H1 (cell line): ENCODE measurements around the gene GTF2E1. TPM values are rescaled to one million over a fixed set of nuclear protein-coding genes. Genes with fewer than 3 reads are reported as not detected.

Source experiments
- CTCF ChIA-PET: fragments of 300-600 bp; sonication (Branson Sonifier 250); formaldehyde crosslinking; loops from one replicate; lab custom pipeline; 2021; ENCODE audit not compliant: partially characterized antibody; lab: Charles Lee
- POLR2A ChIA-PET: fragments of 300-600 bp; sonication (Branson Sonifier 250); formaldehyde crosslinking; loops from one replicate; lab custom pipeline; 2021; ENCODE audit warnings: inconsistent platforms; ENCODE audit not compliant: partially characterized antibody; lab: Charles Lee
- DNase-seq, 2 experiments: peaks; one replicate each; pipeline versions ENCODE4 v3.0.0 to v3.0.0-alpha.2; 2010 to 2022; ENCODE audit warnings: low spot score in 2 of 2, low read depth in 1 of 2, mixed read lengths in 1 of 2
- FAIRE-seq: peaks from 2 replicates; lab custom pipeline; 2011; peaks lifted over from hg19 to GRCh38; lab: Jason Lieb, UNC
- H2AFZ ChIP-seq: 2 replicates; pipeline ENCODE4 v1.8.1; 2012; ENCODE audit warnings: low read length, inconsistent platforms
- H2AK5ac ChIP-seq: 2 replicates; pipeline ENCODE4 v1.6.1; 2013; ENCODE audit warnings: low read depth, low read length
- H2BK120ac ChIP-seq: replicated peaks from 2 replicates; pipeline ENCODE3; 2013; ENCODE audit warnings: low read depth, low read length, inconsistent platforms
- H2BK12ac ChIP-seq: 2 replicates; pipeline ENCODE4 v1.6.1; 2013; ENCODE audit warnings: low read depth, low read length
- H2BK15ac ChIP-seq: 2 replicates; pipeline ENCODE4 v1.6.1; 2013; ENCODE audit warnings: low read length
- H2BK20ac ChIP-seq: 2 replicates; pipeline ENCODE4 v1.6.1; 2013; ENCODE audit warnings: low read length
- H2BK5ac ChIP-seq: 2 replicates; pipeline ENCODE4 v1.6.1; 2013; ENCODE audit warnings: low read depth, low read length
- H3K14ac ChIP-seq: 2 replicates; pipeline ENCODE4 v1.6.1; 2013; ENCODE audit warnings: inconsistent platforms; ENCODE audit not compliant: insufficient read length
- H3K18ac ChIP-seq: 2 replicates; pipeline ENCODE4 v1.6.1; 2013; ENCODE audit warnings: low read length; ENCODE audit errors: extremely low read depth
- H3K23ac ChIP-seq: 2 replicates; pipeline ENCODE4 v1.6.1; 2013; ENCODE audit warnings: inconsistent platforms; ENCODE audit not compliant: insufficient read length
- H3K23me2 ChIP-seq: 2 replicates; pipeline ENCODE4 v1.6.1; 2013; ENCODE audit warnings: low read depth, low read length
- H3K27ac ChIP-seq: 2 replicates; pipeline ENCODE4 v1.6.1; 2011; ENCODE audit warnings: low read depth, low read length, inconsistent platforms
- H3K27me3 ChIP-seq, 4 experiments: replicated peaks in 1 of 4; 1 replicate in 1 of 4; 2 replicates in 3 of 4; pipeline versions ENCODE4 v1.6.1 to v1.8.1; 2011 to 2013; ENCODE audit warnings: low read length in 3 of 4, mild to moderate bottlenecking in 3 of 4, inconsistent platforms in 2 of 4, mixed read lengths in 2 of 4, moderate library complexity in 1 of 4; ENCODE audit not compliant: control insufficient read depth in 3 of 4, insufficient read depth in 3 of 4; ENCODE audit errors: extremely low read depth in 1 of 4
- H3K36me3 ChIP-seq, 4 experiments: 2 replicates each; pipeline versions ENCODE4 v1.6.1 to v1.8.1; 2011 to 2013; ENCODE audit warnings: mild to moderate bottlenecking in 4 of 4, low read length in 3 of 4, moderate library complexity in 2 of 4, control low read depth in 1 of 4, inconsistent platforms in 1 of 4; ENCODE audit not compliant: insufficient read depth in 4 of 4, control insufficient read depth in 2 of 4
- H3K4ac ChIP-seq: replicated peaks from 2 replicates; pipeline ENCODE3; 2013; ENCODE audit warnings: low read length, low read depth, mixed read lengths, inconsistent platforms; ENCODE audit not compliant: insufficient read length
- H3K4me1 ChIP-seq, 4 experiments: replicated peaks in 1 of 4; 1 replicate in 1 of 4; 2 replicates in 3 of 4; pipeline versions ENCODE4 v1.6.1 to v1.8.1; 2011 to 2013; ENCODE audit warnings: low read length in 3 of 4, inconsistent platforms in 2 of 4, mixed read lengths in 1 of 4; ENCODE audit not compliant: insufficient read depth in 4 of 4, control insufficient read depth in 3 of 4
- H3K4me2 ChIP-seq, 2 experiments: 2 replicates each; pipeline versions ENCODE4 v1.6.1 to v1.8.1; 2011 to 2013; ENCODE audit warnings: low read depth in 2 of 2, low read length in 2 of 2, control low read depth in 1 of 2, inconsistent platforms in 1 of 2, mild to moderate bottlenecking in 1 of 2; ENCODE audit not compliant: insufficient read depth in 1 of 2
- H3K4me3 ChIP-seq, 4 experiments: fragments of 200-600, 300-600 bp in 1 of 4; sonication (generic), shearing (Covaris generic), sonication (Bioruptor Twin) in 1 of 4; 2 replicates each; pipeline versions ENCODE4 v1.5.1 to v1.8.1; 2011 to 2016; ENCODE audit warnings: low read length in 4 of 4, low read depth in 3 of 4, control low read depth in 2 of 4, inconsistent platforms in 2 of 4, mild to moderate bottlenecking in 2 of 4, mixed read lengths in 1 of 4, moderate library complexity in 1 of 4; ENCODE audit not compliant: insufficient read depth in 2 of 4; ENCODE audit errors: extremely low read depth in 1 of 4
- H3K56ac ChIP-seq: replicated peaks from 2 replicates; pipeline ENCODE3; 2013; ENCODE audit warnings: low read depth, mild to moderate bottlenecking, mixed read lengths, low read length, inconsistent platforms; ENCODE audit not compliant: insufficient read length
- H3K79me1 ChIP-seq: 2 replicates; pipeline ENCODE4 v1.6.1; 2013; ENCODE audit warnings: low read depth, low read length, control low read depth
- H3K79me2 ChIP-seq, 2 experiments: 2 replicates each; pipeline versions ENCODE4 v1.6.1 to v1.8.1; 2012 to 2013; ENCODE audit warnings: low read length in 2 of 2, mild to moderate bottlenecking in 2 of 2, inconsistent platforms in 1 of 2; ENCODE audit not compliant: insufficient read depth in 2 of 2, control insufficient read depth in 1 of 2
- H3K9ac ChIP-seq, 4 experiments: replicated peaks in 1 of 4; 1 replicate in 1 of 4; 2 replicates in 3 of 4; pipeline versions ENCODE4 v1.6.1 to v1.8.1; 2011 to 2013; ENCODE audit warnings: low read depth in 3 of 4, low read length in 3 of 4, control low read depth in 2 of 4, mild to moderate bottlenecking in 2 of 4, moderate library complexity in 2 of 4, inconsistent platforms in 1 of 4; ENCODE audit errors: extremely low read depth in 1 of 4
- H3K9me3 ChIP-seq, 2 experiments: 2 replicates each; pipeline versions ENCODE4 v1.6.1 to v1.8.1; 2012 to 2013; ENCODE audit warnings: mild to moderate bottlenecking in 2 of 2, moderate library complexity in 2 of 2, control low read depth in 1 of 2, inconsistent platforms in 1 of 2, low read depth in 1 of 2, low read length in 1 of 2, mixed read lengths in 1 of 2; ENCODE audit not compliant: insufficient read depth in 2 of 2
- H4K20me1 ChIP-seq, 2 experiments: replicated peaks in 1 of 2; 2 replicates each; pipeline versions ENCODE3 to v1.8.1; 2011 to 2013; ENCODE audit warnings: inconsistent platforms in 2 of 2, low read length in 2 of 2, mild to moderate bottlenecking in 1 of 2; ENCODE audit not compliant: insufficient read depth in 2 of 2, control insufficient read depth in 1 of 2
- H4K5ac ChIP-seq: 2 replicates; pipeline ENCODE4 v1.6.1; 2013; ENCODE audit warnings: low read length, low read depth, mixed read lengths, inconsistent platforms; ENCODE audit not compliant: insufficient read length
- H4K8ac ChIP-seq: 2 replicates; pipeline ENCODE4 v1.8.0; 2013; ENCODE audit warnings: mild to moderate bottlenecking, moderate library complexity, low read length, inconsistent platforms; ENCODE audit not compliant: insufficient read depth; ENCODE audit errors: extremely low read depth
- H4K91ac ChIP-seq: replicated peaks from 2 replicates; pipeline ENCODE3; 2013; ENCODE audit warnings: low read length, mixed read lengths, inconsistent platforms; ENCODE audit not compliant: insufficient read length
- RNF2 ChIP-seq: fragments of 200-900, 300-1000 bp; sonication (generic); IDR thresholded peaks from 2 replicates; pipeline ENCODE4 v1.7.1; 2016; ENCODE audit warnings: borderline replicate concordance, low read depth, mild to moderate bottlenecking, antibody characterized with exemption, low read length; ENCODE audit not compliant: poor library complexity, severe bottlenecking; ENCODE audit errors: missing control alignments
- USF2 ChIP-seq: IDR thresholded peaks from 2 replicates; pipeline ENCODE4 v1.6.1; 2011; ENCODE audit warnings: low read length, improper control_type of control experiment
- WGBS, 2 experiments: shearing (Covaris generic) in 1 of 2; methylation state at CpG; one replicate each; pipeline versions ENCODE4 v1.1.6 to v1.1.7; 2013 to 2015; ENCODE audit warnings: low lambda C conversion rate in 2 of 2, mixed read lengths in 2 of 2, inconsistent platforms in 1 of 2, low coverage in 1 of 2, missing lambda C conversion rate in 1 of 2; ENCODE audit not compliant: insufficient replicate concordance in 2 of 2, insufficient coverage in 1 of 2, insufficient read length in 1 of 2; ENCODE audit errors: extremely low coverage in 1 of 2, missing lambda C conversion rate in 1 of 2; 5-methylcytosine and 5-hydroxymethylcytosine counted together
- polyA plus RNA-seq, 7 experiments: library from polyadenylated mRNA; depleted of rRNA in 3 of 7; stranded (reverse) in 5 of 7; unstranded in 2 of 7; fragments of >200 nt in 5 of 7; fragments of 200-250 nt in 2 of 7; gene quantifications; 1 replicate in 5 of 7; 2 replicates in 1 of 7; 4 replicates in 1 of 7; pipeline versions ENCODE4 v1.2.1 to v1.2.3, GENCODE V29; 2011 to 2013; ENCODE audit warnings: missing spikeins in 2 of 7, mixed read lengths in 2 of 7
- total RNA-seq: library from RNA; stranded (reverse); fragmentation: NEBNext Ultra II Directional; extraction: Animal tissue kit (Norgen Biotek cat#: 25700); gene quantifications from 2 replicates; pipeline ENCODE4 v1.2.1, GENCODE V29; 2021

Gene GTF2E1
- total and polyA plus RNA-seq, 2 of the 8 experiments (the other 6 are each of a cell fraction or from before 2014, with no cell fraction given), result 37.4 to 73.3 TPM

- no peaks in the 10 kb centered on the region for H3K27me3 ChIP-seq
- H3K14ac ChIP-seq, result no peak overlapping the region
- H3K56ac ChIP-seq, result no peak overlapping the region
- no peaks in the 10 kb centered on the region for H3K36me3 ChIP-seq
- DNase-seq (no peak), FAIRE-seq (no peak)
- no peak overlapping the region for H2BK12ac ChIP-seq
- no peak overlapping the region for H3K23ac ChIP-seq
- H2BK20ac ChIP-seq, result no peak overlapping the region
- H4K91ac ChIP-seq, result no peak overlapping the region
- no peak overlapping the region for H2BK5ac ChIP-seq
- ChIA-PET CTCF (interaction anchor here (1.1 kb wide), 1 partner anchor 11 kb away, joined by 3 read pairs; no protein-coding TSS in a partner anchor), POLR2A (no interaction called here)
- H2AFZ ChIP-seq, result no peak overlapping the region
- no peak overlapping the region for H2BK120ac ChIP-seq
- H2AK5ac ChIP-seq, result no peak overlapping the region
- H3K27ac ChIP-seq, result no peak overlapping the region
- no peak overlapping the region for H2BK15ac ChIP-seq
- no peak overlapping the region for H3K4ac ChIP-seq
- no peak overlapping the region for H3K4me2 ChIP-seq
- no peaks in the 10 kb centered on the region for H3K23me2 ChIP-seq
- TF ChIP-seq USF2 (no peak), RNF2 (no peak)
- H4K8ac ChIP-seq, result no peak overlapping the region
- H3K18ac ChIP-seq, result no peak overlapping the region
- 87% methylated on average over 3 of the region's 3 CpGs; no CpG with 5 or more reads in 1 of the 2 experiments for WGBS, 2 experiments
- H4K20me1 ChIP-seq, result no peaks in the 10 kb centered on the region
- peaks cover 0 to 3% (median 2%) of the 10 kb centered on the region in 4 experiments; a peak in 2 of 7 replicates for H3K4me1 ChIP-seq
- no peak overlapping the region for H4K5ac ChIP-seq
- H3K79me2 ChIP-seq, result no peaks in the 10 kb centered on the region
- H3K79me1 ChIP-seq, result no peaks in the 10 kb centered on the region
- no peaks in the 10 kb centered on the region for H3K9me3 ChIP-seq
- H3K4me3 ChIP-seq, result no peak overlapping the region
- H3K9ac ChIP-seq, result no peak overlapping the region
Measured at GRCh38 chr3:120820748-120821147, 78.2 kb downstream of the GTF2E1 start.
